ENCODE measurements around the gene CA10. TPM values are rescaled to one million over a fixed set of nuclear protein-coding genes. Genes with fewer than 3 reads are reported as not detected.

Gene CA10
- polyA plus RNA-seq, 1 donor (not counting 4 experiments of a cell fraction or from before 2014, with no cell fraction given) = 2.9 TPM

GRCh38 chr17:52128721-52129120, 29.8 kb downstream of the CA10 start:
- Histone ChIP-seq H3K79me2 (ENCODE audit: control insufficient read depth, insufficient read depth, low read length) (no peaks in the 10 kb centered on the region), H3K27ac (ENCODE audit: control insufficient read depth, insufficient read depth, low read length) (no peak overlapping the region), H3K4me1 (ENCODE audit: control insufficient read depth, extremely low read depth, insufficient read depth, low read length) (peaks cover 14% of the 10 kb centered on the region), H3K36me3 (ENCODE audit: control insufficient read depth in 2 of 2, extremely low read depth in 1 of 2, insufficient read depth in 2 of 2, low read length in 2 of 2) (no peaks in the 10 kb centered on the region), H4K20me1 (ENCODE audit: control insufficient read depth, extremely low read depth, insufficient read depth, low read length) (no peaks in the 10 kb centered on the region), H3K27me3 (ENCODE audit: control insufficient read depth, extremely low read depth, insufficient read depth, low read length) (no peaks in the 10 kb centered on the region), H3K4me3 (ENCODE audit: control insufficient read depth in 2 of 3, extremely low read depth in 1 of 3, insufficient read depth in 2 of 3, low read depth in 1 of 3, low read length in 3 of 3) (no peak overlapping the region), H3K9me1 (ENCODE audit: control insufficient read depth, extremely low read depth, insufficient read depth, low read length) (no peaks in the 10 kb centered on the region), H2AFZ (ENCODE audit: control insufficient read depth, low read length) (no peak overlapping the region), H3K9ac (ENCODE audit: control insufficient read depth, extremely low read depth, insufficient read depth, low read length) (no peak overlapping the region), H3K9me3 (ENCODE audit: control insufficient read depth, low read depth, low read length) (no peaks in the 10 kb centered on the region), H3K4me2 (ENCODE audit: control insufficient read depth, extremely low read depth, insufficient read depth, low read depth, low read length) (no peak overlapping the region)
- dilution Hi-C loops (cut with MboI; ENCODE audit: extremely low pct_ligation_motif_present, low sequenced_read_pairs) = no loop called here
- no peak for TF ChIP-seq CTCF (optimal IDR thresholded peaks at IDR 0.05 in 1 of 3, IDR thresholded peaks at IDR 0.05 in 1 of 3, conservative IDR thresholded peaks at IDR 0.05 in 1 of 3; ENCODE audit: extremely low read depth in 1 of 3, insufficient read depth in 2 of 3, low read length in 3 of 3)
- no peak for TF ChIP-seq EZH2 (IDR thresholded peaks at IDR 0.05; ENCODE audit: low read length)
- FAIRE-seq (peak; percentile 89), DNase-seq (ENCODE audit: low read depth, low spot score) (no peak)

GRCh38 chr17:52124993-52125392, 33.5 kb downstream of the CA10 start:
- Histone ChIP-seq H3K27ac (ENCODE audit: control insufficient read depth, insufficient read depth, low read length) (no peak overlapping the region), H3K27me3 (ENCODE audit: control insufficient read depth, extremely low read depth, insufficient read depth, low read length) (no peaks in the 10 kb centered on the region), H3K9ac (ENCODE audit: control insufficient read depth, extremely low read depth, insufficient read depth, low read length) (no peak overlapping the region), H4K20me1 (ENCODE audit: control insufficient read depth, extremely low read depth, insufficient read depth, low read length) (no peaks in the 10 kb centered on the region), H3K4me1 (ENCODE audit: control insufficient read depth, extremely low read depth, insufficient read depth, low read length) (peaks cover 14% of the 10 kb centered on the region), H3K79me2 (ENCODE audit: control insufficient read depth, insufficient read depth, low read length) (no peaks in the 10 kb centered on the region), H3K9me1 (ENCODE audit: control insufficient read depth, extremely low read depth, insufficient read depth, low read length) (no peaks in the 10 kb centered on the region), H3K4me3 (ENCODE audit: control insufficient read depth in 2 of 3, extremely low read depth in 1 of 3, insufficient read depth in 2 of 3, low read depth in 1 of 3, low read length in 3 of 3) (no peak overlapping the region), H3K4me2 (ENCODE audit: control insufficient read depth, extremely low read depth, insufficient read depth, low read depth, low read length) (no peak overlapping the region), H3K9me3 (ENCODE audit: control insufficient read depth, low read depth, low read length) (no peaks in the 10 kb centered on the region), H2AFZ (ENCODE audit: control insufficient read depth, low read length) (no peak overlapping the region), H3K36me3 (ENCODE audit: control insufficient read depth in 2 of 2, extremely low read depth in 1 of 2, insufficient read depth in 2 of 2, low read length in 2 of 2) (no peaks in the 10 kb centered on the region)
- DNase-seq (ENCODE audit: low read depth, low spot score) = no peak
- dilution Hi-C loops (cut with MboI; ENCODE audit: extremely low pct_ligation_motif_present, low sequenced_read_pairs) = no loop called here
- FAIRE-seq = peak; percentile 48
- no peak for TF ChIP-seq CTCF (optimal IDR thresholded peaks at IDR 0.05 in 1 of 3, IDR thresholded peaks at IDR 0.05 in 1 of 3, conservative IDR thresholded peaks at IDR 0.05 in 1 of 3; ENCODE audit: extremely low read depth in 1 of 3, insufficient read depth in 2 of 3, low read length in 3 of 3)
- no peak for TF ChIP-seq EZH2 (IDR thresholded peaks at IDR 0.05; ENCODE audit: low read length)

Data from keratinocyte (primary cell).